ENCODE results near the gene ST3GAL5. TPM values are rescaled to one million over a fixed set of nuclear protein-coding genes. Genes with fewer than 3 reads are reported as not detected.
A peak's percentile ranks its signal among the peaks of the same experiment; 100 is the strongest.

ST3GAL5 gene
- total RNA-seq, 4 donors from 2014 or later: 12.6 to 26.0 (median 21.8) TPM

DNA sequence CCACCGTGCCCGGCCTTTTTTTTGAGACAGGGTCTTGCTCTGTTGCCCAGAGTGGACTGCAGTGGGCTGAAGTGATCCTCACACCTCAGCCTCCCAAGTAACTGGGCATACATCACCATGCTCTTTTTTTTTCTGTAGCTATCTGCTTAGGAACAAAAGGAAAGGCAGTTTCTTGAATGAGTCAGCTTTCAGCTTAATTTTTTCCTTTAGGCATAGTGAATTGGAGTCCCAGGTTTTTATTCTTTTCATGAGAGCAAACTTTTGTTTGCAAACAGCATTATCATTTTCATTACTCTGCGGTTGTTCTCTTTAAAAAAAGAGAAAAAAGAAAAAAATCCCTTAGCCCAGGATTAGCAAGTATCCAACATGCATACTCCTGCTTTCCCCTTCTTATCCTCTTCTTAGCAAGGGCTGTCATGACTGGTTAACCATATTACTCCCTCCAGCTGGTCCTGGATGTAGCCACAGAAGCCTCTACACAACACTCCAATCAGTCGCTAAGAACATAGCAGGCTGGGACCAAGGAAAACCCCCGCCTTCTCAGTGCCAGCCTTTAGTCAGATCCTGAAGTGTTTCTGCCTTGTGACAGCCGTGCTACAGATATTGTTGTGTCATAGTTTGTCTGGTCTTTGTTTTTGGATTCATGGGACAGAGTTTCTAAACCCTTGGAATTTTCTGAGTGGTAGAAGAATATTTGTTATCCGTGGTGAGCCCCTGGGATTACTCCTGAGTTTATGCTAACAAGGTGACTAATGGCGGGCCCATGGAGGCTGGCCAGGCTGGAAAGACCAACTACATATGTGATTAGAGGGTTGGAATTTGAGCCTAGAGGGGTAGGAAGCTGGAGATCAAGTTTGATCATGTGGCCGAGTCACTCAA is 23.3 kb upstream of the ST3GAL5 start:
- Histone ChIP-seq H3K4me3 (no peak overlapping the region), H3K27ac (peak overlapping the region; percentile 42 to 68 (median 56)), H3K27me3 (no peaks in the 10 kb centered on the region), H3K4me1 (peaks cover 0 to 5% of the 10 kb centered on the region in 2 donors), H3K36me3 (no peaks in the 10 kb centered on the region), H3K9me3 (no peaks in the 10 kb centered on the region)
- no peak for TF ChIP-seq POLR2A (IDR thresholded peaks at IDR 0.05)
- TF ChIP-seq, protein P1, sequence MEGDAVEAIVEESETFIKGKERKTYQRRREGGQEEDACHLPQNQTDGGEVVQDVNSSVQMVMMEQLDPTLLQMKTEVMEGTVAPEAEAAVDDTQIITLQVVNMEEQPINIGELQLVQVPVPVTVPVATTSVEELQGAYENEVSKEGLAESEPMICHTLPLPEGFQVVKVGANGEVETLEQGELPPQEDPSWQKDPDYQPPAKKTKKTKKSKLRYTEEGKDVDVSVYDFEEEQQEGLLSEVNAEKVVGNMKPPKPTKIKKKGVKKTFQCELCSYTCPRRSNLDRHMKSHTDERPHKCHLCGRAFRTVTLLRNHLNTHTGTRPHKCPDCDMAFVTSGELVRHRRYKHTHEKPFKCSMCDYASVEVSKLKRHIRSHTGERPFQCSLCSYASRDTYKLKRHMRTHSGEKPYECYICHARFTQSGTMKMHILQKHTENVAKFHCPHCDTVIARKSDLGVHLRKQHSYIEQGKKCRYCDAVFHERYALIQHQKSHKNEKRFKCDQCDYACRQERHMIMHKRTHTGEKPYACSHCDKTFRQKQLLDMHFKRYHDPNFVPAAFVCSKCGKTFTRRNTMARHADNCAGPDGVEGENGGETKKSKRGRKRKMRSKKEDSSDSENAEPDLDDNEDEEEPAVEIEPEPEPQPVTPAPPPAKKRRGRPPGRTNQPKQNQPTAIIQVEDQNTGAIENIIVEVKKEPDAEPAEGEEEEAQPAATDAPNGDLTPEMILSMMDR (IDR thresholded peaks at IDR 0.05 in 4 of 5, conservative IDR thresholded peaks at IDR 0.05 in 1 of 5): no peak
- ATAC-seq: peak; percentile 40 to 63
- intact Hi-C loops (cut with DNase I; ENCODE audit: low total_unique reads): no loop called here
- in situ Hi-C loops (cut with MboI; ENCODE audit: low sequenced_read_pairs in 4 of 4): no loop called here
- DNase-seq: peak in 1 of 2 donors; percentile 41

DNA sequence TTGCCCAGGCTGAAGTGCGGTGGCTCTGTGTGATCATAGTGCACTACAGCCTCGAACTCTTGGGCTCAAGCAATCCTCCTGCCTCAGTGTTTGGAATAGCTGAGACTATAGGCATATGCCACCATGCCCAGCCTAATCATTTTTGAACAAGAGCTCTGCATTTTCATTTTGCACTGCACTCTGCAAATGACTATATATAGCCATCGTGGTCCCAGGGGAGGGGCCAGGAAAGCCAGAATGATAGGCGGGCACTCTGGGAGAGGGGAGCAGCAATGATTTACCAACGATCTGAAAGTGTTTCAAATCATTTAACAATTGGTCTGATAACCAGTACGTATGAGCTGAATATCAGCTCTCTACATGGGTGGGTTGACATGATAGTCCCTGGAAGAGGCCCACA is 22.3 kb upstream of the ST3GAL5 start:
- no peaks in the 10 kb centered on the region for H3K27me3 ChIP-seq
- peaks cover 0 to 5% of the 10 kb centered on the region in 2 donors for H3K4me1 ChIP-seq
- intact Hi-C loops (cut with DNase I; ENCODE audit: low total_unique reads) (no loop called here), in situ Hi-C loops (cut with MboI; ENCODE audit: low sequenced_read_pairs in 4 of 4) (no loop called here)
- no peak for ATAC-seq
- H3K36me3 ChIP-seq: no peaks in the 10 kb centered on the region
- no peak overlapping the region for H3K4me3 ChIP-seq
- no peaks in the 10 kb centered on the region for H3K9me3 ChIP-seq
- TF ChIP-seq, protein P1 (IDR thresholded peaks at IDR 0.05 in 4 of 5, conservative IDR thresholded peaks at IDR 0.05 in 1 of 5): no peak
- TF ChIP-seq POLR2A (IDR thresholded peaks at IDR 0.05): no peak
- DNase-seq: no peak
- peak overlapping the region in 3 of 4 donors; percentile 42 to 68 (median 66) for H3K27ac ChIP-seq

DNA sequence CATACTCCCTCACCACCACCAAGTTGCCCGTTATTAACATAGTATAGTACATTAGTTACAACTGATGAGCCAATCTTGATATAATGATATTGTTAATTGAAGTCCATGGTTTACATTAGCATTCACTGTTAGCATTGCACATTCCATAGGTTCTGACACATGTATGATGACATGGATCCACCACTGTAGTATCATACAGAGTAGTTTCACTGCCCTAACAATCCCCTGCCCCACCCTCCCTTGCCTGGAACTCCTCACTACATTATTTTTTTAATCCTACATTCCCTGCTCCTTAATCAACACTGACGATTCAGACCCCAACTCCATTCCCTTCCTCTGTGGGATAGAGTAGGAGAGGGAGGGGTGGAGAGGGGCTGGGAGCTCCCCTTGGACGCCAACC is 20.2 kb upstream of the ST3GAL5 start:
- intact Hi-C loops (cut with DNase I; ENCODE audit: low total_unique reads): no loop called here
- TF ChIP-seq, protein P1 (IDR thresholded peaks at IDR 0.05 in 4 of 5, conservative IDR thresholded peaks at IDR 0.05 in 1 of 5): no peak
- TF ChIP-seq POLR2A (IDR thresholded peaks at IDR 0.05): no peak

DNA sequence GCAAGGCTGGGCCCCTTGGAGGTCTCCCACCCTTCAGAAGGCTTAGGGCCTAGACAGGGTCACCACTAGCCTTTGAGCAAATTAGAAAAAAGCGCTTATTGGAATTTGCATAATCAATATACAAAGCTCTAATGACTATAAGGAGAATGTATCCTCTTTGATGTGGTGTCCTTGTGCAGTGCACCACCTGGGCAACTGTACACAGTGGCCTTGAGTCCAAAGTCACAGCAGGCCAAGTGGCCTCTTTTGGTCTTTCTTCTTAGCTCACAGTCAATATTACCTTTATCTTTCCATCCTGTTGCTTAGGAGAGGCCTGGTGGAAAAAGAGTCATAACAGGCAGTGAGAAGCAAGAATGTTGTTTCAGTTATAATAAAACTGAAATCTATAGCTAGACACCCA is 19.7 kb upstream of the ST3GAL5 start:
- ATAC-seq (no peak), DNase-seq (no peak)
- Histone ChIP-seq H3K4me3 (no peak overlapping the region), H3K36me3 (no peaks in the 10 kb centered on the region), H3K27me3 (no peaks in the 10 kb centered on the region), H3K4me1 (peaks cover 4 to 10% of the 10 kb centered on the region in 2 donors), H3K27ac (no peak overlapping the region), H3K9me3 (no peaks in the 10 kb centered on the region)
- TF ChIP-seq, protein P1 (IDR thresholded peaks at IDR 0.05 in 4 of 5, conservative IDR thresholded peaks at IDR 0.05 in 1 of 5): no peak
- no peak for TF ChIP-seq POLR2A (IDR thresholded peaks at IDR 0.05)
- in situ Hi-C loops (cut with MboI; ENCODE audit: low sequenced_read_pairs in 4 of 4) (no loop called here), intact Hi-C loops (cut with DNase I; ENCODE audit: low total_unique reads) (no loop called here)

More for the DNA sequence above, 20.2 kb upstream of the ST3GAL5 start:
- Histone ChIP-seq H3K27me3 (no peaks in the 10 kb centered on the region), H3K27ac (no peak overlapping the region), H3K4me1 (peaks cover 4 to 10% of the 10 kb centered on the region in 2 donors), H3K4me3 (no peak overlapping the region), H3K36me3 (no peaks in the 10 kb centered on the region), H3K9me3 (no peaks in the 10 kb centered on the region)
- in situ Hi-C loops (cut with MboI; ENCODE audit: low sequenced_read_pairs in 4 of 4): no loop called here
- DNase-seq: no peak
- ATAC-seq: no peak
